SW480 (cell line): ENCODE data around the gene CDV3.

Experiments
- DNase-seq: peaks from one replicate; pipeline ENCODE4 v3.0.0-alpha.2; 2016; ENCODE audit warnings: low spot score

CDV3 gene

DNA sequence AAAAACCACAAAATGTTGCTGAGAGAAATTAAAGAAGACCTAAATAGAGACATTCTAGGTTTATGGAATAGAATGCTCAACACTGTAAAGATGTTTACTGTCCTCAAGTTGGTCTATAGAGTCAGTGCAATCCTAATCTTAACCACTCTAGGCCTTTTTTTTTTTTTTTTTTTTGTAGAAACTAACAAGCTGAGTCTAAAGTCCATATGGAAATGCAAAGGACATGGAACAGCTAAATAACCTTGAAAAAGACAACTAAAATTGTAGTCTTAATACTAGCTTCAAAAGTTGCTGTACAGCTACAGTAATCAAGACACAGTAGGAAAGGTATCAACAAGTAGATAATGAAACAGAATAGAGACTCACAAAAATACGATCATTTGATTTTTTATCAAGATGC is 32.9 kb downstream of the CDV3 start:
- no peak for DNase-seq

GRCh38 chr3:133606902-133607301 is 33.4 kb downstream of the CDV3 start:
- DNase-seq: no peak

GRCh38 chr3:133607816-133608215 is 34.3 kb downstream of the CDV3 start:
- no peak for DNase-seq

DNA sequence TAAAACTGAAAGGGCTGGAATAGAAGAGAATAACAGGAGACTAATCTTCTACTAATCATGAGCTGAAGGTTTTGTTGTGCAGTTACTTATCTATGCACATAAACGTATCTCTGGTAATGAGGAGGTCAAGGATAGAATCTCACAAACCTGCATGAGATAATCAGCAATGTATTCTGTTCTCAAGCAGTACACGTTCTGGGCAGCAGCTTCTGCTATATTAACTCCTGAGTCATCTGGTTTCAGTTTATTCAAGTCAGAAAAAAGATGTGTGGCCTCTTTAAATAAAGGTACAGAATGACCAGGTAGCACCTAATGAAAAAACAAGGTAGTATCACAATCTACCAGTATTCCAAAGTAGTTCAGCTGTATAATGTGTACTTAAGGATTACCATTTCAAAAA is 34.9 kb downstream of the CDV3 start:
- DNase-seq: no peak

DNA sequence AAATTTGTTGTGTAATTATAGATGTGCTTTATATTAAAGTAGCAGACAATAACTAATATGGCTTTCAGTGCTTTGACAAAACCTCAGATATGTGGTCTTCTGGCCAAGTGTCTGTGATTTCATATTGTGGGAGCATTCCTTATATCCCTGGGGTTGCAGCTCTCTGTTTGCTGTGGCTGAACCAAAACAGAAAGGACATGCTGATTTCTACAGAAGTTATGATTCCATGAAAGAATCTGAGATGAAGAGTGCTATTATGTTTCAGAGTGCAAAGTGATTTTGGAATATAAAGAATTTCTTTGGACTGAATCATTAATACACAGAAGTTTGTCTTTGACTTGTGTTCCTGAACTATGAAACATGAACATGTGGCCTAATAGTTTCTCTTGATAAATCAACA is 36.5 kb downstream of the CDV3 start:
- DNase-seq: no peak

DNA sequence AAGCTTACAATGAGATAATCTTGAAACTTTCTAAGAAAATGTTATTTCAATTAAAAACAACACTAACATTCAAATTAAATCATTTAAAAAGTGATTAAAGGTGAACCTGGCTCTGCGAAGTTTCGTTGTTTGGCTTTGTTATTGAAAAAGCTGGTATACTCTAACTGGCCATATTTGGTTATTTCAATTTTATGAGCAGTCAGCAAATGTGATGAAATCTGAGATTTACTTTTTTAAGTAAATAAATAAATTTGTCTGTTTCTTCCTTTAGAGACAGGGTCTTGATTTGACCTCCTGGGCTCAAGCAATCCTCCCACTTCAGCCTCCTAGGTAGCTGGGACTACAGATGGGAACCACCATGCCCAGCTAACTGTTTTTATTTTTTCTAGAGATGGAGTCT is 38.0 kb downstream of the CDV3 start:
- DNase-seq: no peak

DNA sequence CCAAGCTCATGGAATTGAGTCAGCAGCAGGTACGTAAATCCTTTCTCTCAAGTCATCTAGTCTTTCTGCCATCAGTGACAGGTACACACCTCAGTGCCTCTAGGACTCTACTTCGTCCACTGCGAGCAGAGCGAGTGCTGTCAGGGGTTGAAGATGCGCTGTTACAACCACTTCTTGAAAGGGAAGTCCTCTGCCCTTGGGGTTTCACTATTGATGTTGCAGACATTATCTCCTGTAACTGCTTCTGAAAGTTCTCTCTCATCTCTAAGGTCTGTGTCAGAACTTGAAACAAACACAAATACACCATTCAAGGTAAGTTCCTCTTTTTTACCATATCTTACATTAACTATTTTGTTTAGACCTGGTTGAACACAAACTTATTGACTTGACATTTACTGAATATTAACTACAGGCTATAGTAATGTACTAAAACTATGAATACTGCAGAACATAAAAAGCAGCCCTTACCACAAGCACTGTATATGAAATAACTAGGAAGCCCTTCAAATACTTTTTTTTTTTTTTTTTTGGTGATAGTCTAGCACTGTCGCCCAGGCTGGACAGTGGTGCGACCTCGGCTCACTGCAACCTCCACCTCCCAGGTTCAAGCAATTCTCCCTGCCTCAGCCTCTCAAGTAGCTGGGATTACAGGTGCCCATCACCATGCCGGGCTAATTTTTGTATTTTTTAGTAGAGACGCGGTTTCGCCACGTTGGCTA is 46.7 kb downstream of the CDV3 start:
- no peak for DNase-seq

DNA sequence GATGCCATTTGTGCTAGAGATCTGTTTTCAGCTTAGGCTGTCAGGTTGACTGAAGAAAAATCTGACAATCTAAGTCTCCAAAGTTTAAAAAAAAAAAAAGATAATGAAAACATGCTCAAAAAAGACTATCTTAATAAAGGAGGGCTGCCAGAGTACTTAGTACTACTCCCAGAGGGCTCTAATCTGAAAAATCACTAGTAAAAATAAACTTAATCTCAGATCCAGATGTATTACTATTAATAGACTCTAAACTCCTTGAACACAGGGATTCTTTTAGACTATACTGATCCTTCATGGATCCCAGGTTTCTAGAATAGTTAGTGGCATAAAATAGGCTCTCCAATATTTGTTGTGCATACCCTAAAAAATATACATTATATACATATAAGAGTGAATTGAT is 54.3 kb downstream of the CDV3 start:
- no peak for DNase-seq

DNA sequence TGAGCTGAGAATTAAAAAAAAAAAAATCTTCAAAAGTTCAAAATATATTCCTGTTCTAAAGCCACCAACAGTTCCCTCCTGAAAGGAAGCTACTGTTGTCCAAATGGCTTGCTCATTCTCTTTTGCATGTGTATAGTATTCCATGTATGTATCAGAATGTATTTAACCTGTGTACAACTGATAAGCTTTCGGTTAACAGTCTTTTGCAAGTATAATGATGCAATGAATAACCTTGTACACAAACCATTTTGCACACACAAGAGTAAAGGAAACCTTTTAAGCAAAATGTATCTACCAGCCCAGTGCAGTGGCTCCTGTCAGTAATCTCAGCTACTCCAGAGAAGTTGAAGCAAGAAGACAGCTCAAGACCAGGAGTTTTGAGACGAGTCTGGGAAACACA is 55.7 kb downstream of the CDV3 start:
- no peak for DNase-seq

DNA sequence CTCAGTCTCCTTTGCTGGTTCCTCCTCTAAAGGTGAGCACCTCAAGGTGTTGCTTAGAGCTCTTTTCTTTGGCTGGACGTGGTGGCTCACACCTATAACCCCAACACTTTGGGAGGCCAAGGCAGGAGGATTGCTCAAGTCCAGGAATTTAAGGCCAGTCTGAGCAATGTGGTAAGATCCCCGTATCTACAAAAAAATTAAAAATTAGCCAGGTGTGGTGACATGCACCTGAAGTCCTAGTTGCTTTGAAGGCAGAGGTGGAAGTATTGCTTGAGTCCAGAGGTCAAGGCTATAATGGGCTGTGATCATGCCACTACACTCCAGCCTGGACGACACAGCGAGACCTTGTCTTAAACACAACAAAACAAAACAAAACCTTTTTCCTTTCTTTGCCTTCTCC is 60.0 kb downstream of the CDV3 start:
- no peak for DNase-seq
